Neutrophil (primary cell): ENCODE measurements around the gene RING1.

Experiments used
- H3K27ac ChIP-seq: fragments of 200-600 bp; sonication (generic); 2 replicates; pipeline ENCODE4 v1.5.1; 2016; ENCODE audit warnings: mild to moderate bottlenecking, moderate library complexity
- H3K27me3 ChIP-seq: fragments of 200-600 bp; sonication (generic); 2 replicates; pipeline ENCODE4 v1.6.0; 2016; ENCODE audit warnings: mild to moderate bottlenecking
- H3K36me3 ChIP-seq: fragments of 200-600 bp; sonication (generic); 2 replicates; pipeline ENCODE4 v1.5.1; 2017
- H3K4me1 ChIP-seq, 2 experiments: fragments of 200-600 bp in 1 of 2; sonication (generic) in 1 of 2; 1 replicate in 1 of 2; 2 replicates in 1 of 2; pipeline versions ENCODE4 v1.5.1 to v1.6.1; 2013 to 2016; ENCODE audit warnings: low read depth in 1 of 2, low read length in 1 of 2, mild to moderate bottlenecking in 1 of 2, moderate library complexity in 1 of 2; ENCODE audit not compliant: control insufficient read depth in 1 of 2, insufficient read depth in 1 of 2
- H3K4me3 ChIP-seq, 2 experiments: fragments of 200-600 bp in 1 of 2; sonication (generic) in 1 of 2; 1 replicate in 1 of 2; 2 replicates in 1 of 2; pipeline ENCODE4 v1.5.1; 2013 to 2016; ENCODE audit warnings: low read depth in 1 of 2, low read length in 1 of 2, mild to moderate bottlenecking in 1 of 2, moderate library complexity in 1 of 2
- H3K9me3 ChIP-seq: fragments of 200-600 bp; sonication (generic); 2 replicates; pipeline ENCODE4 v1.5.1; 2016
- CTCF ChIP-seq: fragments of 200-600 bp; sonication (generic); IDR thresholded peaks from 2 replicates; pipeline ENCODE4 v1.5.1; 2016; ENCODE audit warnings: antibody characterized with exemption

Gene RING1

GRCh38 chr6:33251395-33252012 lies 43.2 kb downstream of the RING1 start:
- H3K9me3 ChIP-seq: no peaks in the 10 kb centered on the region
- H3K4me3 ChIP-seq: no peak overlapping the region
- peaks cover 23 to 24% of the 10 kb centered on the region in 2 experiments for H3K4me1 ChIP-seq
- H3K36me3 ChIP-seq: peaks cover 5% of the 10 kb centered on the region
- no peak for TF ChIP-seq CTCF
- no peak overlapping the region for H3K27ac ChIP-seq
- H3K27me3 ChIP-seq: peaks cover 17% of the 10 kb centered on the region

GRCh38 chr6:33252759-33253158 lies 44.5 kb downstream of the RING1 start:
- no peak overlapping the region for H3K27ac ChIP-seq
- H3K9me3 ChIP-seq: no peaks in the 10 kb centered on the region
- peaks cover 12% of the 10 kb centered on the region for H3K36me3 ChIP-seq
- H3K4me1 ChIP-seq: peaks cover 22 to 24% of the 10 kb centered on the region in 2 experiments
- H3K4me3 ChIP-seq: no peak overlapping the region
- no peak for TF ChIP-seq CTCF
- H3K27me3 ChIP-seq: peaks cover 4% of the 10 kb centered on the region

- Histone ChIP-seq H3K27me3 (no peaks in the 10 kb centered on the region), H3K9me3 (no peaks in the 10 kb centered on the region), H3K27ac (no peak overlapping the region), H3K4me3 (no peak overlapping the region), H3K4me1 (peaks cover 6% of the 10 kb centered on the region in 2 experiments), H3K36me3 (peaks cover 23% of the 10 kb centered on the region)
- TF ChIP-seq CTCF: no peak
Measured at GRCh38 chr6:33254591-33254990, 46.3 kb downstream of the RING1 start.

- no peaks in the 10 kb centered on the region for H3K9me3 ChIP-seq
- H3K4me3 ChIP-seq: no peak overlapping the region
- H3K27me3 ChIP-seq: no peaks in the 10 kb centered on the region
- H3K36me3 ChIP-seq: peaks cover 55% of the 10 kb centered on the region
- TF ChIP-seq CTCF: no peak
- H3K4me1 ChIP-seq: no peaks in the 10 kb centered on the region
- no peak overlapping the region for H3K27ac ChIP-seq
Measured at GRCh38 chr6:33259032-33259431, 50.7 kb downstream of the RING1 start.
